Spleen (tissue), 7 donors: ENCODE results near the gene C17orf78.

Experiments used
- POLR2A ChIP-seq, 3 donors: fragments of 450-650 bp; IDR thresholded peaks; one replicate each; pipeline ENCODE4 v1.5.1; 2017; ENCODE audit warnings: antibody characterized with exemption in 3 of 3, mild to moderate bottlenecking in 1 of 3
- TF ChIP-seq, protein P1 (sequence below), 11 experiments: fragments of 200-600 bp in 7 of 11; fragments of 450-650 bp in 4 of 11; sonication (generic) in 4 of 11; IDR thresholded peaks in 8 of 11; conservative IDR thresholded peaks in 3 of 11; 1 replicate in 7 of 11; 2 replicates in 4 of 11; pipeline versions ENCODE4 v1.4.0 to v1.8.0; 2016 to 2021; ENCODE audit warnings: antibody characterized with exemption in 11 of 11, inconsistent platforms in 4 of 11, mild to moderate bottlenecking in 1 of 11
- donor health status: DM: no; HTN: no; CAD: no; lungs with moderate emphysema.
- donor health status: DM: no; HTN: no; CAD: no.
- donor health status: DM: no; HTN: no; CAD: no.

DNA sequence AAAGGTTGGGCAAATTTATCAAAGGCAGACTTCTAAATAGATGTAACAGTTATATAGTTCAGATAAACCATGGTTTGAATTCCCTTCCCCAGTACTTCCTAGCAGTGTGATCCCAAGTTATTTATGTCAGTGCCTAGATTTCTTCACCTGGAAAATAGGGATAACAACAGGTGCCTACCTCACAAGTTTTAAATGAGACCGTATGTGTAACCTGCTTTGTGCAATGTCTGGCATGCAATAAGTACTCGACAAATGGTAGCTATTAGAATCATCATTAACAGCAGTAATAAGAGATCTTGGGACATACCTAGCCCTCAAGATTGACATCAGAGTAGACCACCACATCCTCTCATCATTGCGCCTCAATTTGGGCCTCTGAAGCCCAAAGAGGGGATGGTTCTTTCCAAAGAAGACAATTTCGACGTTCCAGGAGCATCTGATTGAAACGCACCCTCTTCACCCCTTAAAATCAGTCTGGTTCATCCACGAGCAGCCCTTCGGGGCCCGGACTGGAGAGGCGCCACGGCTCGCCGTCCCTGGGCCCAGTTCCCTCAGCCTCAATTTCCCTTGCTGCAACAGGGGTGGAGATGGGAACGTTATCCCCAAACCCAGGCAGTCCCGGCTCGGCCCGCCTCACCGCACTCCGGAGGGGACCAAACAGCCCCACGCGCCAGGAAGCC is 30.3 kb downstream of the C17orf78 start:
- TF ChIP-seq, protein P1, sequence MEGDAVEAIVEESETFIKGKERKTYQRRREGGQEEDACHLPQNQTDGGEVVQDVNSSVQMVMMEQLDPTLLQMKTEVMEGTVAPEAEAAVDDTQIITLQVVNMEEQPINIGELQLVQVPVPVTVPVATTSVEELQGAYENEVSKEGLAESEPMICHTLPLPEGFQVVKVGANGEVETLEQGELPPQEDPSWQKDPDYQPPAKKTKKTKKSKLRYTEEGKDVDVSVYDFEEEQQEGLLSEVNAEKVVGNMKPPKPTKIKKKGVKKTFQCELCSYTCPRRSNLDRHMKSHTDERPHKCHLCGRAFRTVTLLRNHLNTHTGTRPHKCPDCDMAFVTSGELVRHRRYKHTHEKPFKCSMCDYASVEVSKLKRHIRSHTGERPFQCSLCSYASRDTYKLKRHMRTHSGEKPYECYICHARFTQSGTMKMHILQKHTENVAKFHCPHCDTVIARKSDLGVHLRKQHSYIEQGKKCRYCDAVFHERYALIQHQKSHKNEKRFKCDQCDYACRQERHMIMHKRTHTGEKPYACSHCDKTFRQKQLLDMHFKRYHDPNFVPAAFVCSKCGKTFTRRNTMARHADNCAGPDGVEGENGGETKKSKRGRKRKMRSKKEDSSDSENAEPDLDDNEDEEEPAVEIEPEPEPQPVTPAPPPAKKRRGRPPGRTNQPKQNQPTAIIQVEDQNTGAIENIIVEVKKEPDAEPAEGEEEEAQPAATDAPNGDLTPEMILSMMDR (IDR thresholded peaks at IDR 0.05 in 8 of 11, conservative IDR thresholded peaks at IDR 0.05 in 3 of 11) = no peak
- TF ChIP-seq POLR2A (IDR thresholded peaks at IDR 0.05) = no peak
